A549 (cell line): Measurements from ENCODE around the gene GLA. TPM values are rescaled to one million over a fixed set of nuclear protein-coding genes. Genes with fewer than 3 reads are reported as not detected.

Source experiments
- ATAC-seq, 2 experiments: fragments of 200-7000 bp in 1 of 2; fragments of >200 bp in 1 of 2; cut with Nextera tagmentation in 1 of 2; cut with Tn5 transposase in 1 of 2; 3 replicates each; pipeline versions ENCODE4 v1.8.0 to v1.9.1; 2018 to 2020; ENCODE audit warnings: mild to moderate bottlenecking in 1 of 2, moderate library complexity in 1 of 2
- CTCF ChIA-PET: fragments of 300-600 bp; sonication (Branson Sonifier 250); formaldehyde crosslinking; extraction: SDS; loops from one replicate; lab custom pipeline; 2021; ENCODE audit warnings: antibody characterized with exemption, inconsistent platforms; lab: Yijun Ruan, JAX
- POLR2A ChIA-PET: fragments of 350-600 bp; formaldehyde crosslinking; extraction: SDS; loops from one replicate; lab custom pipeline; 2021; ENCODE audit warnings: antibody characterized with exemption, inconsistent platforms; lab: Yijun Ruan, JAX
- DNase-seq, 2 experiments: peaks; one replicate each; pipeline versions ENCODE4 v3.0.0 to v3.0.0-alpha.2; 2011 to 2016; ENCODE audit warnings: low read depth in 1 of 2, low spot score in 1 of 2
- FAIRE-seq: peaks from 2 replicates; lab custom pipeline; 2011; peaks lifted over from hg19 to GRCh38; lab: Jason Lieb, UNC
- H3K27ac ChIP-seq, 2 experiments: fragments of >200 bp; sonication (Bioruptor Twin); formaldehyde crosslinking; 3 replicates each; pipeline ENCODE4 v1.5.1; 2016 to 2017
- H3K4me1 ChIP-seq: fragments of >200 bp; sonication (Bioruptor Twin); formaldehyde crosslinking; 3 replicates; pipeline ENCODE4 v1.6.1; 2016
- H3K4me2 ChIP-seq: fragments of >200 bp; sonication (Bioruptor Twin); formaldehyde crosslinking; 3 replicates; pipeline ENCODE4 v1.6.1; 2016
- H3K4me3 ChIP-seq: fragments of >200 bp; sonication (Bioruptor Twin); formaldehyde crosslinking; 3 replicates; pipeline ENCODE4 v1.5.1; 2016
- H3K9me3 ChIP-seq: fragments of >200 bp; sonication (Bioruptor Twin); formaldehyde crosslinking; 3 replicates; pipeline ENCODE4 v1.6.1; 2016
- CBX8 ChIP-seq: fragments of 200-600 bp; sonication (generic); IDR thresholded peaks from 2 replicates; pipeline ENCODE4 v1.6.1; 2016
- CEBPB ChIP-seq, 2 experiments: fragments of >200 bp in 1 of 2; sonication (Bioruptor Twin) in 1 of 2; formaldehyde crosslinking in 1 of 2; IDR thresholded peaks; 2 replicates each; pipeline ENCODE4 v1.6.1; 2012 to 2016
- CHD2 ChIP-seq: fragments of 150-350 bp; IDR thresholded peaks from 2 replicates; pipeline ENCODE4 v1.6.1; 2014; ENCODE audit warnings: low read length; ENCODE audit not compliant: partially characterized antibody
- CTCF ChIP-seq: fragments of >200 bp; sonication (Bioruptor Twin); formaldehyde crosslinking; IDR thresholded peaks from 3 replicates; pipeline ENCODE4 v1.5.1; 2016
- ELK1 ChIP-seq: fragments of 150-350 bp; IDR thresholded peaks from 2 replicates; pipeline ENCODE4 v1.6.1; 2014; ENCODE audit warnings: low read depth, mild to moderate bottlenecking, low read length
- EP300 ChIP-seq, 2 experiments: fragments of >200 bp; sonication (Bioruptor Twin); formaldehyde crosslinking; IDR thresholded peaks; 2 replicates in 1 of 2; 3 replicates in 1 of 2; pipeline ENCODE4 v1.6.1; 2016 to 2017
- ESRRA ChIP-seq: fragments of 150-350 bp; IDR thresholded peaks from 2 replicates; pipeline ENCODE4 v1.6.1; 2014; ENCODE audit warnings: mild to moderate bottlenecking, low read length, borderline replicate concordance
- HDAC2 ChIP-seq: fragments of 200-600 bp; sonication (generic); IDR thresholded peaks from 2 replicates; pipeline ENCODE4 v1.6.1; 2016
- HES2 ChIP-seq: fragments of >200 bp; sonication (Bioruptor Twin); formaldehyde crosslinking; IDR thresholded peaks from 2 replicates; pipeline ENCODE4 v1.6.1; 2016
- KDM1A ChIP-seq: fragments of 200-600 bp; sonication (generic); IDR thresholded peaks from 2 replicates; pipeline ENCODE4 v1.6.1; 2016; ENCODE audit warnings: low read depth, mild to moderate bottlenecking
- MAX ChIP-seq: IDR thresholded peaks from 2 replicates; pipeline ENCODE4 v1.6.1; 2012
- MAZ ChIP-seq: fragments of 150-350 bp; IDR thresholded peaks from 2 replicates; pipeline ENCODE4 v1.6.1; 2014; ENCODE audit warnings: antibody characterized with exemption, low read depth, low read length, borderline replicate concordance
- NPAS2 ChIP-seq: fragments of 250-450 bp; sonication (Bioruptor Pico); IDR thresholded peaks from 2 replicates; pipeline ENCODE4 v1.8.0; 2022; ENCODE audit warnings: mild to moderate bottlenecking, moderate library complexity, borderline replicate concordance
- PBX3 ChIP-seq: IDR thresholded peaks from 2 replicates; pipeline ENCODE4 v1.6.1; 2012
- PHF8 ChIP-seq: fragments of 200-600 bp; sonication (generic); IDR thresholded peaks from 2 replicates; pipeline ENCODE4 v1.6.1; 2016; ENCODE audit warnings: low read depth, mild to moderate bottlenecking, antibody characterized with exemption, moderate library complexity, borderline replicate concordance
- POLR2AphosphoS2 ChIP-seq: conservative IDR thresholded peaks from 2 replicates; pipeline ENCODE4 v1.6.1; 2012; ENCODE audit warnings: low read length, improper control_type of control experiment, inconsistent platforms
- RARB ChIP-seq: fragments of 250-450 bp; sonication (Bioruptor Pico); IDR thresholded peaks from 2 replicates; pipeline ENCODE4 v1.8.0; 2021; ENCODE audit warnings: mild to moderate bottlenecking, moderate library complexity
- REST ChIP-seq: fragments of 200-600 bp; sonication (generic); IDR thresholded peaks from 2 replicates; pipeline ENCODE4 v1.6.1; 2016; ENCODE audit warnings: antibody characterized with exemption, mild to moderate bottlenecking, moderate library complexity
- RNF2 ChIP-seq: fragments of 200-600 bp; sonication (generic); IDR thresholded peaks from 2 replicates; pipeline ENCODE4 v1.6.1; 2016; ENCODE audit warnings: low read depth, mild to moderate bottlenecking, antibody characterized with exemption, moderate library complexity, borderline replicate concordance
- SMC3 ChIP-seq: fragments of >200 bp; sonication (Bioruptor Twin); formaldehyde crosslinking; IDR thresholded peaks from 3 replicates; pipeline ENCODE4 v1.6.1; 2018; ENCODE audit warnings: inconsistent platforms
- TFCP2L1 ChIP-seq: fragments of 250-450 bp; sonication (Bioruptor Pico); IDR thresholded peaks from 2 replicates; pipeline ENCODE4 v1.5.0; 2021; ENCODE audit warnings: mild to moderate bottlenecking
- WGBS: methylation state at CpG from one replicate; pipeline ENCODE4 v1.1.6; 2017; ENCODE audit errors: missing lambda C conversion rate; 5-methylcytosine and 5-hydroxymethylcytosine counted together
- polyA plus RNA-seq, 4 experiments: library from polyadenylated mRNA; depleted of rRNA in 3 of 4; stranded (reverse); fragments of >200 nt; fragmentation: RNase III in 1 of 4; extraction: RNeasy Plus Mini Kit Qiagen cat#74134 plus additional on column Dnase treatment in 1 of 4; gene quantifications; 2 replicates in 3 of 4; 3 replicates in 1 of 4; pipeline ENCODE4 v1.2.3, GENCODE V29; 2011 to 2017

GLA gene
- polyA plus RNA-seq, 2 of the 4 experiments (the other 2 are of a cell fraction) = 148 to 184 TPM

- no peak for TF ChIP-seq REST
- no peak for TF ChIP-seq TFCP2L1 (CRISPR knock-in tag)
- no peak for TF ChIP-seq CTCF
- TF ChIP-seq POLR2AphosphoS2 = no peak
These were observed 36.7 kb downstream of the GLA start (continued) for GRCh38 chrX:101370888-101371504.

GRCh38 chrX:101369687-101370086 lies 38.0 kb downstream of the GLA start:
- FAIRE-seq (no peak), DNase-seq (no peak), ATAC-seq (no peak)
- ChIA-PET CTCF (no interaction called here), POLR2A (no interaction called here)
- WGBS = 33% methylated on average over 6 of the region's 6 CpGs
- Histone ChIP-seq H3K27ac (no peak overlapping the region), H3K9me3 (no peaks in the 10 kb centered on the region), H3K4me2 (no peak overlapping the region), H3K4me3 (no peak overlapping the region), H3K4me1 (no peaks in the 10 kb centered on the region)
- TF ChIP-seq KDM1A (no peak), ELK1 (no peak), NPAS2 (CRISPR knock-in tag) (no peak), HDAC2 (no peak), RARB (CRISPR knock-in tag) (no peak), ESRRA (no peak), CBX8 (no peak), SMC3 (no peak)

GRCh38 chrX:101368800-101369199 lies 38.9 kb downstream of the GLA start:
- no peak for ATAC-seq
- FAIRE-seq = no peak
- no peak overlapping the region for H3K4me3 ChIP-seq
- H3K4me2 ChIP-seq = no peak overlapping the region
- CTCF ChIA-PET = no interaction called here
- H3K27ac ChIP-seq = no peak overlapping the region
- no peak for DNase-seq
- no peaks in the 10 kb centered on the region for H3K4me1 ChIP-seq
- POLR2A ChIA-PET = interaction anchor here (1.4 kb wide), 1 partner anchor 22 kb away, joined by 6 read pairs; the partner anchor contains the start of gene RPL36A
- no peaks in the 10 kb centered on the region for H3K9me3 ChIP-seq
- TF ChIP-seq RNF2 (no peak), EP300 (IDR thresholded peaks at IDR 0.05) (no peak), HES2 (no peak), PBX3 (no peak), REST (no peak), PHF8 (no peak), MAX (no peak), CHD2 (no peak), MAZ (no peak), ELK1 (no peak), CEBPB (IDR thresholded peaks at IDR 0.05) (no peak)
